Measurements from ENCODE around the gene PRSS57.

Gene PRSS57

GRCh38 chr19:655691-656090, 39.6 kb downstream of the PRSS57 start:
- Histone ChIP-seq H4K8ac (ENCODE audit: low read depth, low read length) (no peak overlapping the region), H3K23ac (ENCODE audit: low read length) (no peak overlapping the region), H2AK5ac (ENCODE audit: low read length) (no peak overlapping the region), H3K27ac (ENCODE audit: low read depth, low read length) (no peak overlapping the region), H2BK12ac (ENCODE audit: low read length) (no peak overlapping the region), H3K14ac (ENCODE audit: low read length) (no peak overlapping the region), H4K91ac (ENCODE audit: low read depth, low read length) (no peak overlapping the region), H2AFZ (ENCODE audit: insufficient read depth, low read length, poor library complexity) (no peak overlapping the region), H2BK5ac (ENCODE audit: low read depth, low read length, poor library complexity) (no peak overlapping the region), H3K4me2 (ENCODE audit: low read length) (no peak overlapping the region), H3K18ac (ENCODE audit: low read length) (no peak overlapping the region), H3K79me2 (ENCODE audit: control insufficient read depth, insufficient read depth, low read length, poor library complexity) (peaks cover 46% of the 10 kb centered on the region), H3K36me3 (ENCODE audit: control insufficient read depth in 1 of 2, insufficient read depth in 2 of 2, low read length in 2 of 2) (peaks cover 69 to 79% of the 10 kb centered on the region in 2 experiments), H2BK120ac (ENCODE audit: insufficient read depth, low read length, poor library complexity) (no peak overlapping the region), H3K9ac (ENCODE audit: low read length) (no peak overlapping the region), H3K4me1 (ENCODE audit: control insufficient read depth in 1 of 2, insufficient read depth in 2 of 2, low read length in 2 of 2) (no peaks in the 10 kb centered on the region), H3K4ac (ENCODE audit: low read depth, low read length) (peak overlapping the region; percentile 57), H4K12ac (ENCODE audit: low read depth, low read length) (no peak overlapping the region), H3K27me3 (ENCODE audit: insufficient read depth, low read length) (no peaks in the 10 kb centered on the region), H3K4me3 (ENCODE audit: low read depth, low read length) (no peak overlapping the region), H3K79me1 (ENCODE audit: low read length) (no peaks in the 10 kb centered on the region), H3K9me3 (ENCODE audit: insufficient read depth, low read depth, low read length) (peaks cover 2% of the 10 kb centered on the region)
- no CpG with 5 or more reads among the region's 17 CpGs for WGBS (ENCODE audit: extremely low coverage, insufficient coverage, insufficient read length)
- DNase-seq: no peak

DNA sequence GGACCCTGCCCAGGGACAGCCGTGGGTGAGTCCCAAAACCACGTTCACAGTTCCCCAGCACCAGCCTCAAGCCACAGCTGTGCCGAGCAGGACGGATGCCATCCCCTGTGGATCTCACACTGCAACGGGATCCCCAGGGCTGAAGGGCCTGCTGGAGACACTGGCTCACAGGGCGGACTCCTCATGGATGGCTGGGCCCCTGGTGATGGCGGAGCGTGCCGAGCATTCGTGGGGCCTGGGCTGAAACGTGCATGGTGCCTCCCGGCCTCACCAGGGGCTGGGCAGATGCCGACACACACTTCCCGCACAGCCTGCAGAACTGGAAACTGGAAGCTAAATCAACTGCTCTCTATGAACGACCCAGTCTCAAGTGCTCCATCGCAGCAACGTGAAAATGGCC, 41.8 kb downstream of the PRSS57 start:
- no peaks in the 10 kb centered on the region for H3K4me1 ChIP-seq (ENCODE audit: control insufficient read depth in 1 of 2, insufficient read depth in 2 of 2, low read length in 2 of 2)
- no peaks in the 10 kb centered on the region for H3K79me1 ChIP-seq (ENCODE audit: low read length)
- H3K4me2 ChIP-seq (ENCODE audit: low read length): no peak overlapping the region
- no peak for DNase-seq
- no peak overlapping the region for H4K91ac ChIP-seq (ENCODE audit: low read depth, low read length)
- H4K8ac ChIP-seq (ENCODE audit: low read depth, low read length): no peak overlapping the region
- H2BK120ac ChIP-seq (ENCODE audit: insufficient read depth, low read length, poor library complexity): no peak overlapping the region
- H3K9ac ChIP-seq (ENCODE audit: low read length): no peak overlapping the region
- H2AFZ ChIP-seq (ENCODE audit: insufficient read depth, low read length, poor library complexity): no peak overlapping the region
- H4K12ac ChIP-seq (ENCODE audit: low read depth, low read length): no peak overlapping the region
- no peak overlapping the region for H3K4me3 ChIP-seq (ENCODE audit: low read depth, low read length)
- H3K79me2 ChIP-seq (ENCODE audit: control insufficient read depth, insufficient read depth, low read length, poor library complexity): peaks cover 27% of the 10 kb centered on the region
- H2BK12ac ChIP-seq (ENCODE audit: low read length): no peak overlapping the region
- no peaks in the 10 kb centered on the region for H3K27me3 ChIP-seq (ENCODE audit: insufficient read depth, low read length)
- H2AK5ac ChIP-seq (ENCODE audit: low read length): no peak overlapping the region
- H3K27ac ChIP-seq (ENCODE audit: low read depth, low read length): no peak overlapping the region
- H3K23ac ChIP-seq (ENCODE audit: low read length): no peak overlapping the region
- peaks cover 5% of the 10 kb centered on the region for H3K9me3 ChIP-seq (ENCODE audit: insufficient read depth, low read depth, low read length)
- WGBS (ENCODE audit: extremely low coverage, insufficient coverage, insufficient read length): no CpG with 5 or more reads among the region's 17 CpGs
- no peak overlapping the region for H3K14ac ChIP-seq (ENCODE audit: low read length)
- peak overlapping the region; percentile 12 for H3K4ac ChIP-seq (ENCODE audit: low read depth, low read length)
- H3K18ac ChIP-seq (ENCODE audit: low read length): no peak overlapping the region
- peaks cover 76 to 79% of the 10 kb centered on the region in 2 experiments for H3K36me3 ChIP-seq (ENCODE audit: control insufficient read depth in 1 of 2, insufficient read depth in 2 of 2, low read length in 2 of 2)
- no peak overlapping the region for H2BK5ac ChIP-seq (ENCODE audit: low read depth, low read length, poor library complexity)

DNA sequence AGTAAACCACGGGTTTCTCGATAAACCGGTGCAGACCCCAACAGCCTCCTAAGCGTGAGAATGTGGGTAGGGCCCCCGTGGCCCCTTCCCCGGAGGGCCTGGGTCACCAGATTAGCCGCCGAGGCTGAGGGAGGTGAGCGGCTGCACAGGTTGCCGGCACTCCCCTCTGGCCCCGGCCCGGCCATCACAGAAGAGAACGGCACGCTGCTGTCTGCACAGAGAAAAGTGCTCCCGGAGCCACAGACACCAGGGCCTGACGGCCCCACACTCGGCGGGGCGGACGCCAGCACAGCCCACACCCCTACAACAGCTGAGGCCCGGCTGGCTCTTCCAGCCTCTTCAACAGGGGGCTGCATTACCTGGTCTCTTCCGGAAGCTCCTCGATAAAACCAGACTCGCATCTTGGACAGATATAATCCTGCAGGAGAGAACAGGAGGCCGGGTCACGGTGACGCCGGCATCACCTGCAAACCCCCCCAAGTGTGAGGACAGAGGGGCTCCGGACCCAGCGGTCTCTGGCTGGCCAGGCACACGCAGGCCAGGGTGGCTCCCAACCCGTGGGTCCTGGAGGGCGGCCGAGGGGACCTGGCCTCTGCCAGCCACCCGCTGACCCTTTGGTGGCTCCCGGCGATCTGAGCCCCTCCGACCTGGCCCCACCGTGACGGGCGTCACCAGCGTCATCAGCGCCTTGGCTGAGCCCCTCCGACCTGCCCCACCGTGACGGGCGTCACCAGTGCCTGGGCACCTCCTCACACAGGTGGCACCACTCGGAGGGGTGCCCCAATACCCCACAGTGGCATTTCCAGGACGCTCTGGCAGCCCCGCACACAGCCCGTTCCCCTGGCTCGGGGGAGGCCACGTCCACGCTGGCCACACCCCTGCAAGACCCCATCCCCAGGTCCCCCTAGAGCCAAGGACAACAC, 42.5 kb downstream of the PRSS57 start:
- Histone ChIP-seq H3K9me3 (ENCODE audit: insufficient read depth, low read depth, low read length) (peaks cover 5% of the 10 kb centered on the region), H3K4me1 (ENCODE audit: control insufficient read depth in 1 of 2, insufficient read depth in 2 of 2, low read length in 2 of 2) (no peaks in the 10 kb centered on the region), H2BK120ac (ENCODE audit: insufficient read depth, low read length, poor library complexity) (no peak overlapping the region), H2AK5ac (ENCODE audit: low read length) (no peak overlapping the region), H3K36me3 (ENCODE audit: control insufficient read depth in 1 of 2, insufficient read depth in 2 of 2, low read length in 2 of 2) (peaks cover 76 to 80% of the 10 kb centered on the region in 2 experiments), H3K27ac (ENCODE audit: low read depth, low read length) (no peak overlapping the region), H2BK5ac (ENCODE audit: low read depth, low read length, poor library complexity) (no peak overlapping the region), H3K27me3 (ENCODE audit: insufficient read depth, low read length) (no peaks in the 10 kb centered on the region), H4K91ac (ENCODE audit: low read depth, low read length) (no peak overlapping the region), H4K8ac (ENCODE audit: low read depth, low read length) (no peak overlapping the region), H3K4me3 (ENCODE audit: low read depth, low read length) (no peak overlapping the region), H2BK12ac (ENCODE audit: low read length) (no peak overlapping the region), H3K4me2 (ENCODE audit: low read length) (no peak overlapping the region), H3K79me1 (ENCODE audit: low read length) (no peaks in the 10 kb centered on the region), H3K9ac (ENCODE audit: low read length) (no peak overlapping the region), H3K79me2 (ENCODE audit: control insufficient read depth, insufficient read depth, low read length, poor library complexity) (peaks cover 20% of the 10 kb centered on the region), H2AFZ (ENCODE audit: insufficient read depth, low read length, poor library complexity) (no peak overlapping the region), H3K18ac (ENCODE audit: low read length) (no peak overlapping the region), H3K4ac (ENCODE audit: low read depth, low read length) (no peak overlapping the region), H3K14ac (ENCODE audit: low read length) (no peak overlapping the region), H4K12ac (ENCODE audit: low read depth, low read length) (no peak overlapping the region), H3K23ac (ENCODE audit: low read length) (no peak overlapping the region)
- WGBS (ENCODE audit: extremely low coverage, insufficient coverage, insufficient read length): no CpG with 5 or more reads among the region's 54 CpGs
- no peak for DNase-seq

DNA sequence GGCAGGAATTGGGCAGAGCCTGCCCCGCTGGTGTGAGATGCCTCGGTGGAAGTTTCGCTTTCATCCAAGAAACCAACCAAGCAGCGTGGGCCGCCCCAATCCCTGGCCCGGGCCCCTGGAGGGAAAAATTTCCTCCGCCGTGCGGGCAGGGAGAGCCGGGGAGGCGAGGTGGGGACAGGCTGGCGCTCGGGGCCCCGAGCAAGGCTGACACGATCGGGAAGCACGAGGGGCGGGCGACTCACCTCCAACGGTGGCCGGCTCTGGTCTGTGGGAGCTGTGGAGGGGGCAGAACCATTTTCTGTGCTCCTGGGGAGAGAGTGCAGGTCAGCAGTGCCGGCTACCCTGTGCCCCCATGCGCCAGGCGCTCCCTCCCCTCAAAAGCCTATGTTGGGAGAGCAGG, 43.3 kb downstream of the PRSS57 start:
- Histone ChIP-seq H2BK5ac (ENCODE audit: low read depth, low read length, poor library complexity) (no peak overlapping the region), H3K9me3 (ENCODE audit: insufficient read depth, low read depth, low read length) (peaks cover 5% of the 10 kb centered on the region), H2BK12ac (ENCODE audit: low read length) (no peak overlapping the region), H3K36me3 (ENCODE audit: control insufficient read depth in 1 of 2, insufficient read depth in 2 of 2, low read length in 2 of 2) (peaks cover 75 to 80% of the 10 kb centered on the region in 2 experiments), H2AFZ (ENCODE audit: insufficient read depth, low read length, poor library complexity) (no peak overlapping the region), H4K91ac (ENCODE audit: low read depth, low read length) (no peak overlapping the region), H3K18ac (ENCODE audit: low read length) (no peak overlapping the region), H4K12ac (ENCODE audit: low read depth, low read length) (no peak overlapping the region), H3K27me3 (ENCODE audit: insufficient read depth, low read length) (no peaks in the 10 kb centered on the region), H3K23ac (ENCODE audit: low read length) (no peak overlapping the region), H3K27ac (ENCODE audit: low read depth, low read length) (no peak overlapping the region), H3K14ac (ENCODE audit: low read length) (no peak overlapping the region), H2BK120ac (ENCODE audit: insufficient read depth, low read length, poor library complexity) (no peak overlapping the region), H4K8ac (ENCODE audit: low read depth, low read length) (no peak overlapping the region), H3K4me1 (ENCODE audit: control insufficient read depth in 1 of 2, insufficient read depth in 2 of 2, low read length in 2 of 2) (no peaks in the 10 kb centered on the region), H3K79me2 (ENCODE audit: control insufficient read depth, insufficient read depth, low read length, poor library complexity) (peaks cover 13% of the 10 kb centered on the region), H3K4me2 (ENCODE audit: low read length) (no peak overlapping the region), H3K4me3 (ENCODE audit: low read depth, low read length) (no peak overlapping the region), H3K4ac (ENCODE audit: low read depth, low read length) (peak overlapping the region; percentile 25), H2AK5ac (ENCODE audit: low read length) (no peak overlapping the region), H3K79me1 (ENCODE audit: low read length) (no peaks in the 10 kb centered on the region), H3K9ac (ENCODE audit: low read length) (no peak overlapping the region)
- DNase-seq: no peak
- WGBS (ENCODE audit: extremely low coverage, insufficient coverage, insufficient read length): no CpG with 5 or more reads among the region's 24 CpGs
